GM12878 (cell line): ENCODE data around the gene DUSP22. TPM values are rescaled to one million over a fixed set of nuclear protein-coding genes. Genes with fewer than 3 reads are reported as not detected.

Experiments
- ATAC-seq: fragments of 200-7000 bp; cut with Tn5 transposase; 3 replicates; pipeline ENCODE4 v1.9.1; 2020; ENCODE audit warnings: mild to moderate bottlenecking, moderate library complexity
- BruUV-seq: library from RNA; stranded (reverse); fragments of 400-500 nt; replicated peaks from 2 replicates; lab custom pipeline; 2021; lab: Mats Ljungman, UMichigan
- CTCF ChIA-PET: fragments of 300-600 bp; sonication (Branson Sonifier 250); formaldehyde crosslinking; extraction: SDS; loops from one replicate; lab custom pipeline; 2021; ENCODE audit warnings: inconsistent platforms; lab: Yijun Ruan, JAX
- POLR2A ChIA-PET: fragments of 350-600 bp; formaldehyde crosslinking; extraction: SDS; loops from one replicate; lab custom pipeline; 2021; ENCODE audit warnings: inconsistent platforms; lab: Charles Lee
- RAD21 ChIA-PET: fragments of 300-600 bp; sonication (Branson Sonifier 250); formaldehyde crosslinking; loops from one replicate; lab custom pipeline; 2023; ENCODE audit warnings: antibody characterized with exemption; ENCODE audit not compliant: unreplicated experiment; lab: Charles Lee
- SMC1A ChIA-PET: fragments of 300-600 bp; sonication (Branson Sonifier 250); formaldehyde crosslinking; loops from one replicate; lab custom pipeline; 2023; ENCODE audit not compliant: unreplicated experiment, uncharacterized antibody; lab: Charles Lee
- DNase-seq: peaks from one replicate; pipeline ENCODE4 v3.0.0-alpha.2; 2011; ENCODE audit warnings: low read depth, low spot score
- FAIRE-seq: peaks from 3 replicates; lab custom pipeline; 2011; peaks lifted over from hg19 to GRCh38; lab: Jason Lieb, UNC
- H2AFZ ChIP-seq: 2 replicates; pipeline ENCODE4 v1.6.0; 2011; ENCODE audit warnings: low read depth, low read length, control low read depth; ENCODE audit not compliant: control insufficient read depth
- H3K27ac ChIP-seq: 2 replicates; pipeline ENCODE4 v1.5.1; 2011; ENCODE audit warnings: control low read depth; ENCODE audit not compliant: control insufficient read depth, insufficient read depth
- H3K27me3 ChIP-seq, 2 experiments: replicated peaks in 1 of 2; 2 replicates each; pipeline versions ENCODE4 v1.6.0 to v1.6.1; 2011; ENCODE audit warnings: low read length in 1 of 2; ENCODE audit not compliant: control insufficient read depth in 2 of 2, insufficient read depth in 2 of 2
- H3K36me3 ChIP-seq, 2 experiments: 2 replicates each; pipeline ENCODE4 v1.5.1; 2011; ENCODE audit warnings: low read length in 1 of 2; ENCODE audit not compliant: control insufficient read depth in 2 of 2, insufficient read depth in 2 of 2
- H3K4me1 ChIP-seq: 2 replicates; pipeline ENCODE4 v1.6.1; 2011; ENCODE audit warnings: mild to moderate bottlenecking, low read length, moderate library complexity, mixed read lengths; ENCODE audit not compliant: control insufficient read depth, insufficient read depth
- H3K4me2 ChIP-seq: 2 replicates; pipeline ENCODE4 v1.6.0; 2011; ENCODE audit warnings: control low read depth; ENCODE audit not compliant: control insufficient read depth, insufficient read depth
- H3K4me3 ChIP-seq: fragments of 200-600 bp; sonication (generic); 2 replicates; pipeline ENCODE4 v1.5.1; 2016
- H3K79me2 ChIP-seq: 2 replicates; pipeline ENCODE4 v1.6.0; 2011; ENCODE audit warnings: low read length; ENCODE audit not compliant: control insufficient read depth, insufficient read depth
- H3K9ac ChIP-seq: 2 replicates; pipeline ENCODE4 v1.8.0; 2011; ENCODE audit warnings: low read length, control low read depth, mixed read lengths; ENCODE audit not compliant: control insufficient read depth, insufficient read depth
- H3K9me3 ChIP-seq: replicated peaks from 3 replicates; pipeline ENCODE4 v1.5.1; 2011; ENCODE audit warnings: mild to moderate bottlenecking, low read length; ENCODE audit not compliant: control insufficient read depth, insufficient read depth
- H4K20me1 ChIP-seq: 2 replicates; pipeline ENCODE4 v1.6.0; 2011; ENCODE audit not compliant: control insufficient read depth, insufficient read depth
- POU2F2 ChIP-seq: IDR thresholded peaks from 3 replicates; pipeline ENCODE4 v1.6.1; 2011; ENCODE audit warnings: low read depth, mild to moderate bottlenecking, low read length, borderline replicate concordance
- SREBF1 ChIP-seq: IDR thresholded peaks from 2 replicates; pipeline ENCODE4 v1.6.1; 2012; ENCODE audit warnings: mild to moderate bottlenecking, low read length
- TAF1 ChIP-seq: IDR thresholded peaks from 2 replicates; pipeline ENCODE4 v1.6.1; 2011; ENCODE audit warnings: mild to moderate bottlenecking, low read depth, low read length, borderline replicate concordance
- ZBED1 ChIP-seq: IDR thresholded peaks from 2 replicates; pipeline ENCODE4 v1.6.1; 2016; ENCODE audit warnings: borderline replicate concordance
- ZNF24 ChIP-seq: fragments of 450-650 bp; IDR thresholded peaks from 2 replicates; pipeline ENCODE4 v1.6.1; 2017; ENCODE audit warnings: antibody characterized with exemption, mild to moderate bottlenecking
- WGBS: methylation state at CpG from one replicate; pipeline ENCODE4 v1.1.6; 2016; ENCODE audit warnings: low lambda C conversion rate; ENCODE audit not compliant: insufficient replicate concordance, insufficient coverage; ENCODE audit errors: missing lambda C conversion rate; 5-methylcytosine and 5-hydroxymethylcytosine counted together
- in situ Hi-C: fragments of 300-500 bp; cut with MboI; formaldehyde crosslinking; loops from 9 replicates; pipeline ENCODE4 v1.14.3; 2018; ENCODE audit warnings: mixed read lengths
- intact Hi-C: fragments of 100-400 bp; cut with micrococcal nuclease; formaldehyde crosslinking; loops from one replicate; pipeline ENCODE4 v1.14.2; 2022; ENCODE audit not compliant: unreplicated experiment
- polyA plus RNA-seq, 11 experiments: library from polyadenylated mRNA; depleted of rRNA in 4 of 11; unstranded in 6 of 11; stranded (reverse) in 5 of 11; fragments of >200 nt; fragmentation: Nextera tagmentation in 4 of 11; fragmentation: Illumina TruSeq in 1 of 11; extraction: Ambion mirVana in 4 of 11; extraction: Trizol in 1 of 11; gene quantifications; 1 replicate in 1 of 11; 2 replicates in 10 of 11; pipeline versions ENCODE4 v1.2.1 to v1.2.3, GENCODE V29; 2011 to 2016; ENCODE audit warnings: inconsistent platforms in 2 of 11, missing spikeins in 2 of 11, low read depth in 1 of 11
- total RNA-seq, 4 experiments: library from RNA; depleted of rRNA in 3 of 4; stranded (reverse); fragments of >200 nt in 3 of 4; fragmentation: Illumina TruSeq in 1 of 4; extraction: Trizol in 1 of 4; gene quantifications; 2 replicates each; pipeline versions ENCODE4 v1.2.1 to v1.2.3, GENCODE V29; 2013 to 2021

The DUSP22 gene
- total and polyA plus RNA-seq, 10 of the 15 experiments (the other 5 are each of a cell fraction or from before 2014, with no cell fraction given), result 78.9 to 156 (median 107) TPM

- ChIA-PET CTCF (interaction anchor here (0.6 to 2.1 kb wide), 4 partner anchors 13 to 26 kb away, joined by 3 to 10 read pairs (median 5); no protein-coding TSS in a partner anchor), RAD21 (interaction anchor here (0.7 to 4.2 kb wide), 9 partner anchors 9 to 159 kb away, joined by 3 to 27 read pairs (median 7); no protein-coding TSS in a partner anchor), POLR2A (interaction anchor here (0.6 to 2.1 kb wide), 7 partner anchors 11 to 50 kb away, joined by 3 to 10 read pairs (median 5); no protein-coding TSS in a partner anchor), SMC1A (interaction anchor here (0.7 to 10.4 kb wide), 13 partner anchors 11 to 117 kb away, joined by 3 to 106 read pairs (median 4); no protein-coding TSS in a partner anchor)
- Histone ChIP-seq H3K4me2 (no peak overlapping the region), H2AFZ (no peak overlapping the region), H3K4me1 (peaks cover 87% of the 10 kb centered on the region), H3K27me3 (no peaks in the 10 kb centered on the region), H3K9me3 (no peaks in the 10 kb centered on the region), H3K9ac (no peak overlapping the region), H4K20me1 (no peaks in the 10 kb centered on the region; the same call in 1 of the 2 replicates), H3K27ac (no peak overlapping the region), H3K36me3 (peaks cover 35 to 50% of the 10 kb centered on the region in 2 experiments), H3K79me2 (peaks cover 60% of the 10 kb centered on the region), H3K4me3 (no peak overlapping the region)
- no peak for ATAC-seq
- FAIRE-seq, result no peak
- WGBS, result 73% methylated on average over 8 of the region's 8 CpGs
- no peak for DNase-seq
- intact Hi-C loops, result no loop called here
- TF ChIP-seq SREBF1 (no peak), POU2F2 (peak; percentile 46; the same call in 1 of the 3 replicates)
- no TSS peak for BruUV-seq
- in situ Hi-C loops, result no loop called here
Measured at GRCh38 chr6:344816-345340, 52.6 kb downstream of the DUSP22 start.

GRCh38 chr6:345747-346385, 53.6 kb downstream of the DUSP22 start:
- ChIA-PET POLR2A (interaction anchor here (0.7 to 2.4 kb wide), 7 partner anchors 10 to 39 kb away, joined by 3 to 10 read pairs (median 7); no protein-coding TSS in a partner anchor), SMC1A (interaction anchor here (0.8 to 10.4 kb wide), 9 partner anchors 10 to 49 kb away, joined by 3 to 106 read pairs (median 6); partner anchors contain the start of gene IRF4), RAD21 (interaction anchor here (0.7 to 4.2 kb wide), 11 partner anchors 8 to 160 kb away, joined by 3 to 27 read pairs (median 7); no protein-coding TSS in a partner anchor), CTCF (interaction anchor here (1.3 to 2.1 kb wide), 3 partner anchors 14 to 23 kb away, joined by 3 to 10 read pairs (median 7); no protein-coding TSS in a partner anchor)
- intact Hi-C loops, result no loop called here
- DNase-seq (no peak), ATAC-seq (no peak), FAIRE-seq (no peak)
- H3K4me3 ChIP-seq, result no peak overlapping the region
- 82% methylated on average over 17 of the region's 17 CpGs for WGBS
- peaks cover 33 to 56% of the 10 kb centered on the region in 2 experiments for H3K36me3 ChIP-seq
- H3K9me3 ChIP-seq, result no peaks in the 10 kb centered on the region
- H3K27ac ChIP-seq, result peak overlapping the region; percentile 84
- H3K4me1 ChIP-seq, result peaks cover 78% of the 10 kb centered on the region
- no TSS peak for BruUV-seq
- peak overlapping the region; percentile 55 for H3K4me2 ChIP-seq
- peaks cover 51% of the 10 kb centered on the region for H3K79me2 ChIP-seq
- H3K27me3 ChIP-seq, result no peaks in the 10 kb centered on the region
- H2AFZ ChIP-seq, result no peak overlapping the region
- H4K20me1 ChIP-seq, result no peaks in the 10 kb centered on the region; the same call in 1 of the 2 replicates
- TF ChIP-seq ZBED1, result no peak
- no peak for TF ChIP-seq ZNF24
- no peak for TF ChIP-seq TAF1
- TF ChIP-seq, all 136 proteins: peak for 0
- in situ Hi-C loops, result no loop called here
- H3K9ac ChIP-seq, result no peak overlapping the region
